GM12872 (cell line): ENCODE measurements around the gene STK32B.

Source experiments
- TF ChIP-seq, protein P1 (sequence below): IDR thresholded peaks from 3 replicates; pipeline ENCODE4 v1.5.1; 2011; ENCODE audit warnings: low read depth, mild to moderate bottlenecking, low read length, moderate library complexity; ENCODE audit not compliant: insufficient read depth

STK32B gene

GRCh38 chr4:5276475-5277075, 225.3 kb downstream of the STK32B start:
- TF ChIP-seq, protein P1, sequence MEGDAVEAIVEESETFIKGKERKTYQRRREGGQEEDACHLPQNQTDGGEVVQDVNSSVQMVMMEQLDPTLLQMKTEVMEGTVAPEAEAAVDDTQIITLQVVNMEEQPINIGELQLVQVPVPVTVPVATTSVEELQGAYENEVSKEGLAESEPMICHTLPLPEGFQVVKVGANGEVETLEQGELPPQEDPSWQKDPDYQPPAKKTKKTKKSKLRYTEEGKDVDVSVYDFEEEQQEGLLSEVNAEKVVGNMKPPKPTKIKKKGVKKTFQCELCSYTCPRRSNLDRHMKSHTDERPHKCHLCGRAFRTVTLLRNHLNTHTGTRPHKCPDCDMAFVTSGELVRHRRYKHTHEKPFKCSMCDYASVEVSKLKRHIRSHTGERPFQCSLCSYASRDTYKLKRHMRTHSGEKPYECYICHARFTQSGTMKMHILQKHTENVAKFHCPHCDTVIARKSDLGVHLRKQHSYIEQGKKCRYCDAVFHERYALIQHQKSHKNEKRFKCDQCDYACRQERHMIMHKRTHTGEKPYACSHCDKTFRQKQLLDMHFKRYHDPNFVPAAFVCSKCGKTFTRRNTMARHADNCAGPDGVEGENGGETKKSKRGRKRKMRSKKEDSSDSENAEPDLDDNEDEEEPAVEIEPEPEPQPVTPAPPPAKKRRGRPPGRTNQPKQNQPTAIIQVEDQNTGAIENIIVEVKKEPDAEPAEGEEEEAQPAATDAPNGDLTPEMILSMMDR, result no peak

GRCh38 chr4:5277079-5277478, 225.8 kb downstream of the STK32B start:
- TF ChIP-seq, protein P1, result no peak

GRCh38 chr4:5278213-5278612, 226.9 kb downstream of the STK32B start:
- TF ChIP-seq, protein P1, result no peak

- TF ChIP-seq, protein P1, result no peak
These were observed 229.5 kb downstream of the STK32B start for GRCh38 chr4:5280828-5281227.

DNA sequence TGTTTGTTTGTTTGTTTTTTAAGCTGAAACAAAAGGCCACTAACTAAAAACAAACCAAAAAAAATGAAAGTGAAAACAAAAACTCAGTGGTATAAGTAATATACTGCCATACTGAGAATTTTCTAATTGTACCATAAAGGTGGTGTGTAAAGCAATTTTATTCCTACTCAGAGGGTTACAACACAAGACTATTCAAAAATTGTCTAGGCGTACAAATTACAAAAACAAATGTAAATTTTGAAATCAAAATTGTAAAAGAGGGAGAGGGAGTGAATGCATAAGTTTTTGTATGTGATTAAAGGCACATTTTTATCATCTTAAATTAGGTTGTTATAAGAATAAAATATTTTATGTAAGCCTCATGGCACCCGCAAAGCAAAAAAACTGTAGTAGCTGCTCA, 232.6 kb downstream of the STK32B start:
- TF ChIP-seq, protein P1, result no peak

GRCh38 chr4:5284517-5284916, 233.2 kb downstream of the STK32B start:
- TF ChIP-seq, protein P1, result no peak

DNA sequence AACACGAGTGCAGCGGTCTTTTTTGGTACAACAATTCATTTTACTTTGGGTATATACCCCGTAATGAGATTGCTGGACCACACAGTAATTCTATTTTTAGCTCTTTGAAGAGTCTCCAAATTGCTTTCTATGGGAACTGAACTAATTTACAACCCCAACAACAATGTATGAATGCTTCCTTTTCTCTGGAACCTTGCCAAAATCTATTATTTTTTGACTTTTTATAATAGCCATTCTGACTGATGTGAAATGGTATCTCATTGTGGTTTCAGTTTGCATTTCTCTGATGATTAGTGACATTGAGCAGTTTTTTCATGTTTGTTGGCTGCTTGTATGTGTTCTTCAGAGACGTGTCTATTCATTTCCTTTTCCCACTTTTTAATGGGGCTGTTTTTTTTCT, 240.8 kb downstream of the STK32B start:
- TF ChIP-seq, protein P1, result no peak
